Pancreas (tissue), 10 donors: ENCODE data around the gene SH3BGR. TPM values are rescaled to one million over a fixed set of nuclear protein-coding genes. Genes with fewer than 3 reads are reported as not detected.

Experiments used
- ATAC-seq, 4 donors: fragments of 200-7000 bp; cut with Tn5 transposase; one replicate each; pipeline versions ENCODE4 v1.8.0 to v1.9.1; 2020; ENCODE audit warnings: mild to moderate bottlenecking in 4 of 4, moderate library complexity in 4 of 4
- DNase-seq, 6 donors: peaks; one replicate each; pipeline ENCODE4 v3.0.0-alpha.2; 2020
- FAIRE-seq: peaks from 2 replicates; lab custom pipeline; 2012; peaks lifted over from hg19 to GRCh38; lab: Jason Lieb, UNC
- H3K27ac ChIP-seq, 4 donors: fragments of 200-600 bp; sonication (generic); 1 replicate in 3 of 4; 2 replicates in 1 of 4; pipeline versions ENCODE4 v1.5.0 to v1.8.0; 2020
- H3K27me3 ChIP-seq, 4 donors: fragments of 200-600 bp; one replicate each; pipeline ENCODE4 v1.8.0; 2021
- H3K36me3 ChIP-seq, 3 donors: fragments of 200-600 bp; sonication (generic) in 1 of 3; one replicate each; pipeline versions ENCODE4 v1.5.0 to v1.8.0; 2020 to 2021
- H3K4me1 ChIP-seq, 3 donors: fragments of 200-600 bp; one replicate each; pipeline ENCODE4 v1.8.0; 2021
- H3K4me3 ChIP-seq, 4 donors: fragments of 200-600 bp; sonication (generic) in 2 of 4; one replicate each; pipeline versions ENCODE4 v1.5.0 to v1.8.0; 2020 to 2021
- H3K9me3 ChIP-seq, 4 donors: fragments of 200-600 bp; one replicate each; pipeline ENCODE4 v1.8.0; 2021
- WGBS, 2 donors: extraction: QIAGEN DNeasy Blood & Tissue Kit; methylation state at CpG; one replicate each; pipeline ENCODE4 v1.1.7; 2013; 5-methylcytosine and 5-hydroxymethylcytosine counted together
- intact Hi-C, 3 donors: fragments of 100-400 bp; cut with DNase I; formaldehyde crosslinking; loops; one replicate each; pipeline versions ENCODE4 v1.11.1 to v1.14.2; 2022
- microRNA-seq, 2 donors: library from miRNA; unstranded; fragments of <30 nt; microRNA quantifications; one replicate each; pipeline versions ENCODE4 to v1.1.0, GENCODE V29; 2019 to 2020
- polyA plus RNA-seq, 2 donors: library from polyadenylated mRNA; stranded (reverse); fragments of 200-250 nt; gene quantifications; one replicate each; pipeline ENCODE4 v1.2.3, GENCODE V29; 2013
- total RNA-seq, 6 donors: library from RNA; stranded (reverse); fragmentation: NEBNext Ultra II Directional in 4 of 6; extraction: Animal tissue kit (Norgen Biotek cat#: 25700) in 4 of 6; gene quantifications; one replicate each; pipeline versions ENCODE4 v1.2.1 to v1.2.4, GENCODE V29; 2021 to 2023
- TF ChIP-seq, protein P1 (sequence below), 4 donors: fragments of 200-600 bp; sonication (generic) in 3 of 4; IDR thresholded peaks; one replicate each; pipeline versions ENCODE4 v1.5.0 to v1.8.0; 2021; ENCODE audit warnings: antibody characterized with exemption in 4 of 4
- donor health status: healthy with polysubstance abuse.
- donor health status: DM: no; HTN: no; CAD: no; lungs with moderate emphysema.
- donor health status: DM: no; HTN: no; CAD: no.
- donor health status: control.
- donor health status: control.
- donor health status: Bipolar disorder and iron deficiency.
- donor health status: DM: yes; HTN: yes; CAD: no.
- donor health status: DM: no; HTN: no; CAD: no.
- donor health status: DM: no; HTN: no; CAD: no.
- donor health status: DM: yes; HTN: yes; CAD: no.

SH3BGR gene
- total and polyA plus RNA-seq, 8 donors, result 1.4 to 7.3 (median 4.0) TPM

DNA sequence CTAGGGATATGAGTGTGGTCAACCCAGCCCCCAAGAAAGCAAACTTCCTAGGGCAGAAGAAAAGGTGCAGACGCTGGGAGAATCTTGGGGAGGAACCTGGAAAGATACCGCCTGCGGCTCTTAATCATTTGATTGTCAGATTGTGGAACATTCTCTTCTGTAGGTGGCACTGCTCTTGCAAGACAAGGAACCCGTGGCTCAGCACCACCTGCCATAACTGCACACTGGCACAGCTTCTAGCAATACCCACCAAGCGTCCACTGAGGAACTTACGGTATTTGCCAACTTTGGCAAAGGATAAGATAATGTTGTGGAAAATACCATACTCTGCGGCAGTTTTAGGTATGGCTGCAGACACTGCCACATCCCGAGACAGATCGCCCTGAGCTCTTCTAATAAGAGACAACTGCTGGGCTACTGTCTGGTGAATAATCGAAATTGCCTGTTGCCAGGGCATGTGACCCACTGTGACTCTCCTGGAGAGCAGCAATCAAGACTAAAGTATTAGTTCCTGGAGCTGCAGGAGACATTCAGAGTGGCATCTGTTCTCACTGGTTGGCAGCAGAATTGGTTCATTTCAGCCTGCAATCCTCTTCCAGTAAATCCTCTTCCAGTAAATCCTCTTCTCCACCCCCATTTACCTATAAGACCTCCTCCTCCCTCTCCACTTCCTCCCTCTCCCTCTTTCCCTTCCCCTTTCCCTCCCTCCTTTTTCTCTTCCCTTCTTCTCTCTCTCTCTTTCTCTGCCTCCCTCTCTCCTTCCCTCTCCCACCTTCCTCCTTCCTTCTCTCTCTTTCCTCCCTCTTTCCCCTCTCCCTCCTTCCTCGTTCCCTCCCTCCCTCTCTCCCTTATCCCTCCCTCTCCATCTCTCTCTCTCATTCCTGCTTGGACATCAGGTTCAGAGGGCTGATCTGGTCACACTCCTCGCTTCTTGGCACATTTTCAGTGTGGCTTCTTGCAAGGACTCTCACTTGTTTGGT, 111.3 kb downstream of the SH3BGR start:
- H3K27me3 ChIP-seq, result no peaks in the 10 kb centered on the region
- no peaks in the 10 kb centered on the region for H3K36me3 ChIP-seq
- peak overlapping the region in 1 of 4 donors; percentile 16 for H3K27ac ChIP-seq
- whole genome bisulfite sequencing, 2 donors, result 59 to 64% methylated on average over 12 of the region's 12 CpGs
- ATAC-seq (peak; percentile 34 to 75 (median 48)), DNase-seq (peak in 1 of 6 donors; percentile 20), FAIRE-seq (no peak)
- H3K4me3 ChIP-seq, result no peak overlapping the region
- intact Hi-C loops, result no loop called here
- TF ChIP-seq, protein P1, sequence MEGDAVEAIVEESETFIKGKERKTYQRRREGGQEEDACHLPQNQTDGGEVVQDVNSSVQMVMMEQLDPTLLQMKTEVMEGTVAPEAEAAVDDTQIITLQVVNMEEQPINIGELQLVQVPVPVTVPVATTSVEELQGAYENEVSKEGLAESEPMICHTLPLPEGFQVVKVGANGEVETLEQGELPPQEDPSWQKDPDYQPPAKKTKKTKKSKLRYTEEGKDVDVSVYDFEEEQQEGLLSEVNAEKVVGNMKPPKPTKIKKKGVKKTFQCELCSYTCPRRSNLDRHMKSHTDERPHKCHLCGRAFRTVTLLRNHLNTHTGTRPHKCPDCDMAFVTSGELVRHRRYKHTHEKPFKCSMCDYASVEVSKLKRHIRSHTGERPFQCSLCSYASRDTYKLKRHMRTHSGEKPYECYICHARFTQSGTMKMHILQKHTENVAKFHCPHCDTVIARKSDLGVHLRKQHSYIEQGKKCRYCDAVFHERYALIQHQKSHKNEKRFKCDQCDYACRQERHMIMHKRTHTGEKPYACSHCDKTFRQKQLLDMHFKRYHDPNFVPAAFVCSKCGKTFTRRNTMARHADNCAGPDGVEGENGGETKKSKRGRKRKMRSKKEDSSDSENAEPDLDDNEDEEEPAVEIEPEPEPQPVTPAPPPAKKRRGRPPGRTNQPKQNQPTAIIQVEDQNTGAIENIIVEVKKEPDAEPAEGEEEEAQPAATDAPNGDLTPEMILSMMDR (IDR thresholded peaks at IDR 0.05), result no peak
- H3K4me1 ChIP-seq, result peaks cover 0 to 7% (median 5%) of the 10 kb centered on the region in 3 donors
- H3K9me3 ChIP-seq, result no peaks in the 10 kb centered on the region

DNA sequence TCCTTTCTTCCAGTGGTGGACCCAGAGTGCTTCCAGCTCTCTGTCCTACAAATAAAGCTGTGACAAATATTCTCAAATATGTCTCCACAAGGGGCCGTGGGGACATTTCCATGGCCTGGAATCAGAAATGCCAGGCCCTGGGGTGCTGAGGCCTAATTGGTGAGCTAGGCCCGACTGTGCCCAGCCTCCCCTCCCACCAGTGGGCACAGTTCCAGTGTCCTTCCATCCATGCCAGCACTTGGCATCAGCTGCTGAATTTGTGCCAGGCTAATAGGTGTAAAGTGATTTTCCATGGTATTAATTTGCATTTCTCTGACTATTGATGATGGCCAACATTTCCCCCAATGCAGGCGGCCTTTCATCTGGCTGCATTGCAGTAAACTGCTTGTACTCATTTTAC, 112.4 kb downstream of the SH3BGR start:
- peak; percentile 57 to 85 (median 78) for ATAC-seq
- Histone ChIP-seq H3K27me3 (no peaks in the 10 kb centered on the region), H3K4me1 (peaks cover 0 to 7% (median 5%) of the 10 kb centered on the region in 3 donors), H3K36me3 (no peaks in the 10 kb centered on the region), H3K4me3 (no peak overlapping the region), H3K9me3 (no peaks in the 10 kb centered on the region), H3K27ac (peak overlapping the region in 1 of 4 donors; percentile 35)
- no peak for FAIRE-seq
- WGBS, 2 donors, result 42 to 43% methylated on average over 3 of the region's 3 CpGs
- DNase-seq, result peak; percentile 44 to 81 (median 76)
- intact Hi-C loops, result no loop called here
- TF ChIP-seq, protein P1 (IDR thresholded peaks at IDR 0.05), result no peak

Small RNA genes lying within 50 kb of the gene (microRNA-seq; reads per million reads assigned to microRNA genes)
- 0 reads per million in 2 donors for gene MIR6508

Other genes starting within 250 kb of the SH3BGR start
- gene BRWD1, start 138.3 kb upstream of the SH3BGR start, total RNA-seq, result 10 to 100 TPM; 19.6 to 31.7 (median 22.8) TPM
- gene BRWD1, start 138.3 kb upstream of the SH3BGR start, polyA plus RNA-seq, result 10 to 100 TPM in 1 of 2 donors, 1 to 10 TPM in 1; 7.4 to 12.4 TPM
- 100 to 1,000 TPM in 2 of 6 donors, 10 to 100 TPM in 4; 60.1 to 128 (median 98.1) TPM for gene HMGN1, start 102.9 kb upstream of the SH3BGR start, total RNA-seq
- 100 to 1,000 TPM in 1 of 2 donors, 10 to 100 TPM in 1; 89.9 to 140 TPM for gene HMGN1, start 102.9 kb upstream of the SH3BGR start, polyA plus RNA-seq
- 1 to 10 TPM; 1.1 to 1.8 (median 1.3) TPM for gene LCA5L, start 6.2 kb upstream of the SH3BGR start, total RNA-seq
- gene LCA5L, start 6.2 kb upstream of the SH3BGR start, polyA plus RNA-seq, result 1 to 10 TPM in 1 of 2 donors, under 1 TPM in 1; 0.72 to 1.7 TPM
- 1 to 10 TPM; 3.0 to 8.1 (median 4.7) TPM for gene B3GALT5, start 161.0 kb downstream of the SH3BGR start, total RNA-seq
- gene B3GALT5, start 161.0 kb downstream of the SH3BGR start, polyA plus RNA-seq, result 1 to 10 TPM; 2.0 to 2.6 TPM